ENCODE measurements around the gene HECTD2.

DNA sequence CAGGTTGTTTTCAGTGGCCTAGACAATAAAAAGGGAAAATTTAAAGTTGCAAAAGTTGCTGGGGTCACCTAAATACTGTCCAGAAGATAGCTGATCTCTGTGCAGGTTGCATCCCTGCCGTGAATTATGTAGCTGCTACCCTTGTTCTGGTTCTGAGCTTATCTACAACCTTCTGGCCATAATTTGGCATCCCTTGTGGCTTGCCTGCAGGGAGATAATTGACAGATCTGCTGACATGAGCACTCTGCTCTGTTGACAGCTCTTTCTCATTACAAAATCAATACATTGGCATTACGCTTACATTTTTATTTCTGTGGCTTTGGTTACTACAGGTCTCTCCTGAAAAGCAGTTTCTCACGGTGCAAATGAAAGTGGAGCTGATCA lies 29.3 kb upstream of the HECTD2 start:
- TF ChIP-seq, protein P1, sequence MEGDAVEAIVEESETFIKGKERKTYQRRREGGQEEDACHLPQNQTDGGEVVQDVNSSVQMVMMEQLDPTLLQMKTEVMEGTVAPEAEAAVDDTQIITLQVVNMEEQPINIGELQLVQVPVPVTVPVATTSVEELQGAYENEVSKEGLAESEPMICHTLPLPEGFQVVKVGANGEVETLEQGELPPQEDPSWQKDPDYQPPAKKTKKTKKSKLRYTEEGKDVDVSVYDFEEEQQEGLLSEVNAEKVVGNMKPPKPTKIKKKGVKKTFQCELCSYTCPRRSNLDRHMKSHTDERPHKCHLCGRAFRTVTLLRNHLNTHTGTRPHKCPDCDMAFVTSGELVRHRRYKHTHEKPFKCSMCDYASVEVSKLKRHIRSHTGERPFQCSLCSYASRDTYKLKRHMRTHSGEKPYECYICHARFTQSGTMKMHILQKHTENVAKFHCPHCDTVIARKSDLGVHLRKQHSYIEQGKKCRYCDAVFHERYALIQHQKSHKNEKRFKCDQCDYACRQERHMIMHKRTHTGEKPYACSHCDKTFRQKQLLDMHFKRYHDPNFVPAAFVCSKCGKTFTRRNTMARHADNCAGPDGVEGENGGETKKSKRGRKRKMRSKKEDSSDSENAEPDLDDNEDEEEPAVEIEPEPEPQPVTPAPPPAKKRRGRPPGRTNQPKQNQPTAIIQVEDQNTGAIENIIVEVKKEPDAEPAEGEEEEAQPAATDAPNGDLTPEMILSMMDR (IDR thresholded peaks at IDR 0.05), result no peak
- no peak for TF ChIP-seq EP300 (IDR thresholded peaks at IDR 0.05)
- no peak for TF ChIP-seq POLR2A (IDR thresholded peaks at IDR 0.05)
